HG02798 (cell line): ENCODE measurements around the gene SNX10.

Experiments
- ATAC-seq: cut with Tn5 transposase; IDR thresholded peaks from one replicate; pipeline ENCODE4 v1.9.1; 2021; ENCODE audit warnings: mild to moderate bottlenecking; ENCODE audit not compliant: unreplicated experiment, poor library complexity

Gene SNX10

DNA sequence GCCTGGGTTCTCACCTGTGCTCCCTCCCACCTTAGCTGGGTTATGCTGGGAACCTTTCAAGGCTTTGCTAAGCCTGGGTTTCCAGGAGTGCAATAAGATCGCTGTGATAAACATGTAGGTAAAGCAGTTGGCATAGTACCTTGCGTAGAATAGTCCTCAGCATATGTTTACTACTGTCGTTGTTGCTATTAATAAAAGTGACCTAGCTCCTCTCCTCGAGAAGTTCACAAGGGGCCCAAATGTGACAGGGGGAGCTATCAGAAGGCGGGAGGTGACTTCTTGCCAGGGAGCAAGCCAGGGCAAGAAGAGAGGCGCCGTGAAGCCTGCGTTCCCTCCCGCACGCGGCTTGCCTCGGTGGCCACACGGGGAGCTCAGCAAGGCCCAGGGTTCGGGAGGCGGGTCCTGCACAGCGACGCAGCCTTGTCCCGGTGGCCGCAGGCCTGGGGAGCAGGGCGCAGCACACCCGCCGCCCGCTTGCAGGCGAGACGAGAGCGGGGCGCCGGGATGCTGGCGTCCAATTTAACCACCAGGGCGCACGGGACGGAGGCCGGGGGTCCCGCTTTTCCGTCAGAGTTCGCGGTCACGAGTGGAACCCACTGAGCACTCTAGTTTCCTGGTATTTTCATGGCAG, 106.2 kb downstream of the SNX10 start:
- peak; percentile 27 for ATAC-seq

DNA sequence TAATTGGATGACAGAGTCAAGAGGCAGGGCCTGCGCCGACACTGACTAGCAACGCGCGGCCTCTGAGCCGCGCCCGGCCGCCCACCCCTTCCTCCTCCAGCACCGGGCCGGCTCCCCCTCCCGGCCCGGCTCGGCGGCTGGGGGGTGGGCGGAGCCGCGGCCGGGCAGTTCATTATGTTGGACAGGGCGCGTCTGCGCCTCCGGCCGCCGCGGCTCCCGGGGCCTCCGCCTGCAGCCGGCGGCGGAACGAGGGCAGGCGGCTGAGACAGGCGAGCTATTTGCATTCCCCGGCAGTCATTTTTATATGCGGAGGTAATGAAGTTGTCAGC, 106.7 kb downstream of the SNX10 start:
- ATAC-seq, result peak; percentile 65

DNA sequence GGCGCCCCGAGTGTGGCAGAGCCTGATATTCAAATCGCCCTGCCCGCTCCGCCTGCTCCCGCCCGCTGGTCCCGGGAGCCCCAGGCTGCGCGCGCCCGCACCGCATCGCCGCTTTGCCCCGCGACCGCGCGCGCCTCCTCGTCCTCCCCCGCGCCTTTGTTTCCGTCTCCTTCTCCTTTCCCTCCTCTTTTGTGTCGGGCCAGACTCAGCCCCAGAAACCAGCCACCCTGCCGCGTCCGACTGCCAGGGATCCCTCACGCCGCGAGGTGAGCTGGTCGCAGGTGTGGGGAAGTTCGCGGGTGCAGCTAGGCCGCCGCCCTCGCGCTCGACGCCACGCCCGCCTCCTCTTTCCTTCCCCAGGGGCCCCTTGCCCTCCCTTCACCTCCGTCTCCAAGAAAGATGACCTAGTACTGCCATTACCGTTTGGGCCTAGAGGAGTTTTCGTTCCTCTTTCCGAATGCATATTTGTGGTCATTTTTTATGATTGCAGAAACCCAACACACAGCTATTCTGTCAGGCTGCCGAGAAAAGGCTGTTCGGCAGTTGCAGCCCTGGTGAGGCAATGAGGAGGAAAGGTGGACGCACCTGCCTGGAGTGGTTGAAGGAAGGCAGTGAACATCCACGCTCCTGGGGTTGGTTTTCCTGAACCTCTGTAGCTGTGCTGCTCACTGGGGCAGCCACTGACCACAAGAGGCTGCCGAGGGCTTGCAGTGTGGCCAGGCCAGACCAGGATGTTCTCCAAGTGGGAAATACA, 107.3 kb downstream of the SNX10 start:
- ATAC-seq, result peak; percentile 87

DNA sequence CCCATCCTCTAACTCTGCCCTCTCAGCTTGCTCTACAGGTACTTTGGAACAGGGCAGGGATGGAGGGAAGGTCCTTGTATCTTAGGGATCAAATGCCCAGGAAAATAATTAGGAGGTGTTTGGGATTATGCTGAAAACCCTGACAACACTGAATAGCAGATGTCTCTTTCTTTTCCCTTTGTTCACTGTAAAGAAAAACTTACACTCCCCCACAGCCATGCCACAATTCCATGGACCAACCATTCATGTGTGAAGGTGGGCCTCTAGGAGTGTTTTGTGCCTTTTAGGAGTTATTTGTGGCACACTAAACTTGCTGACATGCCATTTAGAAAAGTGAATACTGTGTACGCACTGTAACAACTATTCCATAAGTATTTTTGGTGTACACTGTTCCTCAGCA, 108.1 kb downstream of the SNX10 start:
- ATAC-seq, result no peak

DNA sequence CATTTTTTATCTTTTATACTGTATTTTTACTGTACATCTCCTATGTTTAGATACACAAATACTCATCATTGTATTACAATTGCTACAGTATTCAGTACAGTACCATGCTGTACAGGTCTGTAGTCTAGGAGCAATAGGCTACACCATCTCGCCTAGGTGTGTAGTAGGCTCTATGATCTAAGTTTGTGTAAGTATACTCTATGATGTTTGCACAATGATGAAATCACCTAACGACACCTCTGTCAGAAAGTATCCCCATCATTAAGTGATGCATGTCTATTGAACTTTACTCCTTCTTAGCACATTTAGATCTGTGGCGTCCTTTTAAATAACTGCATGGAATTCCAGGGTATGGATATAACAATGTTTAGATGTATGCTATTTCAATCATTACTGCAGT, 112.0 kb downstream of the SNX10 start:
- ATAC-seq, result no peak

DNA sequence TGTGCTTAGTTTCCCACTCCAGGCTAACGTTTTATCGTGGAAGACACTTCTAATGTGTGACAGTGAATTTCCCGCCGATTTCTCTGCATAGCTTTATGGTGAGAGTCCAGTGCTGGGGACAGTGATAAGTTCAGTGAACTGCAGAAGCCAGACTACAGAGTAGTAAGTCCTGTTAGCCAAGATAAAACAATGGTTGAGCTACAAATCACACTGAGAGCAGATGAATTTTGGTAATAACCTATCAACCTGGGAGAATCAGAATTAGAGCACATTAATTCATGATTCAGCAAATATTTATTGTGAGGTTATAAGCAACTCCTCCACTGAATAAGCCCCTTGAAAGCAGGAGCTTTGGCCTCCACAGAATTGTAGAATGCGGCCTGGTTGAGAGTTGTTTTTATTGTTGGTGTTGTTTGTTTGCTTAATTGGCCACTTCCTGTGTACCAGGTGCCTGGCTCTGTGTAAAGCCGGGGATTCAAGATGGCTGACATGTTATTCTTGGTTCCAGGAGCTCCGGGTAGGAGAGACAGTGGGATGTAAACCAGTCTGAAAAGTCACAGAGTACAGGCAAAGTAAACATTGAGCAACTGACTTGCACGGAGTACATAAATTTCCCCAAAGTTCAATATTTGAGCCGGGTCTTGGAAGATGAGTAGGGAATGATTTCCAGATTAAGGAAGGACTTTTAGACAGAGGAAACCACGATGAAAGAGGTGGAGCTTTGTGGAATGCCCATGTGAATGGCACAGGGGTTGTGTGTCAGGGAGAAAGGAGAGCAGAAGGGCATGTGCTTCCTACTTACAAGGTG, 112.7 kb downstream of the SNX10 start:
- ATAC-seq, result no peak

DNA sequence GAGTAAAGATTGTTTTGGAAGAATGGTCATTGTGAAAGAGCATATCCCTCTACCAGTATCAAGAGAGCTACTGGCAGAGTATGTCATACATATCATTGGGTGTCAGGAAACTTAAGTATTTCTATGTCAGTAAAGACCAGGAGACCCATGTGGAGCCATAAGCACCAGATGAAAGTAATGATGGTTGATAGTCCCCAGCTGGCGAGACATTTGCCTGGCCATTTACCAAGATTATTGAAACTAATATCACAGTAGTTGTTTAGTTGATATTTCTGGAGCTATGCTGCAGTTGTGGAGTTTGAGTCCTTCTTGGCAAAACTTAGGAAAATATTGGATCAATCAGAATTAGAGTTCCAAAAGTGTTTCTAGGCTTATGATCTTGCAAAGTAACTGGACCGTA, 114.8 kb downstream of the SNX10 start:
- no peak for ATAC-seq

DNA sequence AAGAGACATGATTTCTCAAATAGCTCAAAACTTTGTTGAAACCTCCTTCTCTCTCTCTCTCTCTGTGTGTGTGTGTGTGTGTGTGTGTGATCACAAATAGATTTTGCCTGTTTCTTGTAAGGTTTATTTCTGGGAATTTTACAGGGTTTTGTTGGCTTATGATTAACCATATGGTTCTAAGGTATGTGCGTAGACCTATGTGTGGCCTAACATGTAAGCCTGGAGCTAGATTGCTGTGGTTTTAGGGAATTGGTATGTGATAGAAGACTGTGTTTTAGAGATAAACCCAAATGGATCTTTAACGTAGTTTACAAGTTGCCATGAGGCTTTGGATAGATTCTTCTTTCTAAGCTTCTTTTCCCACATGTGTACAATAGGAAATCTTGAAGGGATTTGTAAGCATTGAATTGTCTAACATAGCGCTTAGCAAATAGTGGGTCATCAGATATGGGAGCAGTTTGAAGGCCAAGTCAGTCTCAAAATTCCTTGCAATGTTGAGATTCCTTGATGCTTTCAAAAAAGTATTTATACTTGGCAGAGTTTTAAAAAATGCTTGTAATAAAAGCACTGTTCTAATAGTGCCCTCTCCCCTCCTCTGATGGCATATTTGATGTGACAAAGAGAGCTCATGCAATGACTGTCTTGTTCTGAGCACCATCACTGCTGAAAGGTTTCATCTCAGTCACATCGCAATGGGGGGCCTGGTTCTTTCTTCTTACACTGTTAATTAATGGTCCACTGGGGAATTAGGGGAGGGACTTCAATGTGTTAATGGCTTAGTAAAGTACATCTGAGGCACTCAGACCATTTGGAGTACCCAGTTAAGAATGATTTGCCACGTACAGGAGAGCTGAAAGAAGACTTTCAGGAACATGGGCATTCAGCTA, 118.2 kb downstream of the SNX10 start:
- no peak for ATAC-seq

DNA sequence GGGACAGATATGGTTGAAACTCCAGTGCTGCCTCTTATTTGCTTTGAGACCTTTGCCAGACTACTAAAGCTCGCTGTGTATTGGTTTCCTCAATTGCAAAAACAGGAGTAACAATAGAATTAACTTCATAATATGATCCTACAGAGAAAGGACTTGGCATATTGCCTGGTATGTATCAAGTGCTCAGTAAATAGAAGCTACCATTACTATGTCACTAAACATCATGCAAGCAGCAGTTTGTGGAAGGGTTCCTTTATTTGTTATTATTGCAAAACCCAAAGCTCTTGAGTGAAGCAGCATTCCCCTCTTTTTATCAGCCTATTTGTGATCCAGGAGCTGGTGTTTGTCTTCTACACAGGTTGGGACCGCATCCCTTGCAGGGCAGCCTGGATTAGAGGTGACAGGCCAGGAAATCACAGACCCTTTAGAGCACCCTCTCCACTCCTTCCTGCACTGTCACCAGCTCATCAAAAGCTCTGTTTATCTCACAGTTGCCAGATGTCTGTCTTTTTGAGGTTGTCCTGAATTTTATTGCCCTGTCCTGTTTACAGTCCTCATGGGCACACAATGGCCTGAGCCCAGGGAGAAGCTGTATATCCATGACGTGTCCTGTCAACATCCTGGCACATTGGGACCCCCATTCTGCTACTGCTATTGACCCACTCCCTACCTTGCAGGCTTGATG, 121.5 kb downstream of the SNX10 start:
- ATAC-seq, result no peak

DNA sequence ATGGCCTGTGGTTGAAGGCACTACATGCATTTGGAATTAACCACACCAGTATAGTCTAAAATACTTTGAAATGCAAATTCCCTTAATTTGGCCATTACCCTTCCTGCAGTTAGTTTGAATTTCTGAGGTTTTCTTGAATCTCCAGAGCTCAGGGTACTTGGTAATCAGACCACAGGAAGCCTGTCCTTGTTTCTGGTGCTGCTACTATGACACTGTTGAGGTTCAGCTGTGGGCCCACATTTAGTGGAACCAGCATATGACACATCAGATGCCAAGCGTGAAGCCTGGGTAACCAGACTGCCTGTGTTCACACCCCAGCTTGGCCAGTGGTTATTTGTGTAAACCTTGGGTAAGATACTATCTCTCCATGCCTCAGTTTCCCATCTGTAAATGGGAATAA, 124.3 kb downstream of the SNX10 start:
- no peak for ATAC-seq

DNA sequence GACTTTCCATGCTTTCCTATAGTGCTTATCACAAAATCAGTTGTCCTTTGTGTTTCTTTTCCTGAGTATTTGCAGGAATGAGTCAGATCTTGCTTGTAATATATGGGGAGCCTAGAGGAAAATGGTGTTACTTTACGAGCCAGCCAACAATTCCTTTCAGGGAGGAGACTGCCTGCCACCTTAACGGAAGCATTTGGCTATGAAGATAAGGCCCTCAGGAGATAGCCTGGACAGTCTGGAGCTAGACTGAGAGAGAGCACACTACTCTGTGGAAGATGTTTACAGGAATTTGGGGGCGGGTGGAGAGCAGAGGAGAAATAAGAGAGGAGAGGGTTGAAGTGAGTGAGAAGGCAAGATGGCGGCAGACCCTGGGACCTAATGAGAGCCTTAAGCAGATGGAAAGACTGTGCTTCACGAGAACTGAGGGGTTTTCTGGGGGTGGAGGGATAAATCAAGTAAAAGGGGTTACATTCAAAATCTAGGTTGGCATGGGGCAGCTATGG, 126.3 kb downstream of the SNX10 start:
- no peak for ATAC-seq

DNA sequence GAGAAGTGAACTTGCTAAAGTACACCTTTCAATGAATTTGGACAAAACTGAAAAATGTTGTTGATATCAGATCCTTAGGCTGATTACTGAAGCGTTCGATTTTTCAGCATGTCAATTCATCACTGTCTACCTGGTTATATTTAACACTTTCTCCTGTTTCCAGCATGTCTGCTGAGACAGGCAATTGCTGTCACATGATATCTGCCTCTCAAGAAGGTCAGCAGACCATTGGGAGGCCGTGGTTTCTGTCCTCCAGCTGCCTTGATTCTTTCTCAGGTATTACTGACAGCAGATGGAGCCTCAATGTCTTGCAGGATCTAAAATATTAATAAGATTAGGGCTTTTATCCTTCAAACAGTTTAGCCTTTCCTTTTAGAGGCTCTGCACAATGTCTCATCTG, 127.5 kb downstream of the SNX10 start:
- ATAC-seq, result no peak

DNA sequence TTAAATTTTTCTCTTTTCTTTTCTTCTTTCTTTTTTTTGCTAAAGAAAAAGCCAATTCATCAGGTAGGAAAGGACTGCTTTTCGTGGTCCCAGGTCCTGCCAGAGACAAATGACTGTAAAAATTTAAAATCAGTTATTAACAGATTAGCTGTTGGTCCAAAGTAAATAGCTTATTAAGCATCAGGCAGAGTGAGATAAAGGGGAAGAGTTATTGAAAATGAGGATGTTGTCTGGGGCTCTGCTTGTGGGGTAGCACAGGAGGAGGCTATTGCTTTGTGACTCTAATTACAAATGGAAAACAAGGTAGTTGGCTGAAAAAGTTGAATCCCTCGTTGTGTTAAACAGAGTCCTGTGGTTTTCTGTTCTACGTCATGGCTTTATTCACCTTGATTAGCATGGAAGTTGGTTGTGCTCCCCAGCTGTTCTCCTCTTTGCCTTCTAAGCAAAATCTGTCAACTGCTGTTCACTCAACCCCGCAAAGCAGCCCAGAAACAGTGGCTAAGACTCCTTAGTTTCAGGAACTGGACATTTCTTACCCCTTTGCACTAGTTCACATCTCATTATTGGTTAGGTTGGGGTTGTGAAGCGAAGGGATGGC, 128.9 kb downstream of the SNX10 start:
- ATAC-seq, result no peak

DNA sequence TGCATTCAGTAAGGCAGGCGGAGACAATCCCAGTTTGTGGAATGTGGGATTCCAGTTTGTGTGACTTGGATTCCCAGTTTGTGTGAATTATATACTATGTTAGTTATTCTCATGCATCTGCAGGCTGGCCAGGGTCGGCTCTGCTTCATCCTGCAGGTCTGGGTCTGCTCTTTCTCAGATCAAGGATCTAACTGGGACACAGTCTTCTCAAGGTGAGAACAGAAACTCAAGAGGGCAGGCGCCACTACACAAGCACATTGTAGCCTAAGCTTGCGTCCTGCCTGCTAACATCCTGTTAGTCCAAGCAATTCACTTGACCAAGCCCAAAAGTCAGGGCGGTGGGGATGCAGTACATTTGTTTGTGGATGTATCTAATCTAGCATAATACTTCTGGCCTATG, 131.1 kb downstream of the SNX10 start:
- ATAC-seq, result no peak

DNA sequence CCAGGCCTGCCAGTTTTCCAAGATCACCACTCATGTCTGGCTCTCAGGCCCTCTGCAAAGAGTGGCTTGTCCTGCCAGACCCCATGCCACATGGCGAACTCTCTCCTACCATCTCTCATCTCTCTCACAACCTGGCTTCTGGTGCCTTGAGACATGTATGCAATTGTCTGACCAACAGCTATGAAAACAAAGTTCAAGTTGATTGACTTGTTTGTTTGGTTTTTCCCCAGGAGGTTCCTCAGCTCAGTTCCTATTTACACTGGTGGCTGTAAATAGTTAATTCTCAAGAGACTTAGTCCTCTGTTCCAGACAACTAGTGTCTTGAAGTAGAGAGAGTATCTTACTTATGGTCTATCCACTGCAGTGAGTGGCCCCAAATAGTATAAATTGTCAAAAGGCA, 131.8 kb downstream of the SNX10 start:
- no peak for ATAC-seq
